GM23248 (cell line): ENCODE results near the gene LGR5.

ENCODE experiments used
- EZH2 ChIP-seq: fragments of 200-600 bp; sonication (generic); IDR thresholded peaks from 2 replicates; pipeline ENCODE4 v1.6.1; 2018; ENCODE audit warnings: antibody characterized with exemption, mild to moderate bottlenecking; ENCODE audit not compliant: insufficient read depth, poor library complexity, severe bottlenecking
- EZH2phosphoT487 ChIP-seq: fragments of 200-600 bp; sonication (generic); IDR thresholded peaks from 2 replicates; pipeline ENCODE4 v1.6.1; 2018; ENCODE audit warnings: antibody characterized with exemption, moderate library complexity, mild to moderate bottlenecking, low read depth; ENCODE audit not compliant: insufficient read depth

GRCh38 chr12:71426300-71427047 lies 13.1 kb upstream of the LGR5 start:
- no peak for TF ChIP-seq EZH2
- TF ChIP-seq EZH2phosphoT487: no peak
